Gastroesophageal sphincter (tissue), 4 donors: ENCODE data around the gene OSR1. TPM values are rescaled to one million over a fixed set of nuclear protein-coding genes. Genes with fewer than 3 reads are reported as not detected.
A peak's percentile ranks its signal among the peaks of the same experiment; 100 is the strongest.
"Not testable (repeated sequence)": the region's sequence is repeated elsewhere in the genome, so short reads cannot be mapped to it uniquely, and the experiment has no call there.

ENCODE experiments used
- ATAC-seq: fragments of 150-250 bp; one replicate; pipeline ENCODE4 v1.9.1; 2016; ENCODE audit warnings: mild to moderate bottlenecking, moderate library complexity
- H3K27ac ChIP-seq, 4 donors: fragments of 200-600 bp; sonication (generic) in 3 of 4; 1 replicate in 3 of 4; 2 replicates in 1 of 4; pipeline ENCODE4 v1.5.1; 2016 to 2019
- H3K27me3 ChIP-seq: fragments of 200-600 bp; sonication (generic); one replicate; pipeline ENCODE4 v1.5.1; 2019
- H3K36me3 ChIP-seq, 2 donors: fragments of 200-600 bp; sonication (generic); one replicate each; pipeline ENCODE4 v1.5.1; 2019; ENCODE audit warnings: control low read depth in 1 of 2
- H3K4me1 ChIP-seq, 3 donors: fragments of 200-600 bp; sonication (generic); 1 replicate in 2 of 3; 2 replicates in 1 of 3; pipeline ENCODE4 v1.5.1; 2016 to 2019; ENCODE audit warnings: control low read depth in 2 of 3
- H3K4me3 ChIP-seq, 2 donors: fragments of 200-600 bp; sonication (generic); one replicate each; pipeline ENCODE4 v1.5.1; 2019; ENCODE audit warnings: mild to moderate bottlenecking in 1 of 2, moderate library complexity in 1 of 2
- H3K9me3 ChIP-seq, 3 donors: fragments of 200-600 bp; sonication (generic); one replicate each; pipeline ENCODE4 v1.5.1; 2017 to 2019; ENCODE audit warnings: control low read depth in 2 of 3
- EP300 ChIP-seq: sonication (generic); formaldehyde crosslinking; IDR thresholded peaks from one replicate; pipeline ENCODE4 v1.6.1; 2017; ENCODE audit warnings: antibody characterized with exemption, mild to moderate bottlenecking
- POLR2A ChIP-seq, 2 donors: fragments of 450-650 bp; IDR thresholded peaks; one replicate each; pipeline ENCODE4 v1.6.1; 2017; ENCODE audit warnings: antibody characterized with exemption in 2 of 2, mild to moderate bottlenecking in 2 of 2, moderate library complexity in 1 of 2
- POLR2AphosphoS5 ChIP-seq: sonication (generic); formaldehyde crosslinking; IDR thresholded peaks from one replicate; pipeline ENCODE4 v1.6.1; 2017; ENCODE audit warnings: antibody characterized with exemption
- WGBS, 2 donors: methylation state at CpG; one replicate each; pipeline ENCODE4 v1.1.5; 2018; ENCODE audit warnings: low coverage in 1 of 2; 5-methylcytosine and 5-hydroxymethylcytosine counted together
- total RNA-seq, 4 donors: library from RNA; depleted of rRNA; stranded (reverse); fragments of >200 nt; gene quantifications; one replicate each; pipeline ENCODE4 v1.1.0, GENCODE V29; 2016
- TF ChIP-seq, protein P1 (sequence below), 4 experiments: fragments of 200-600 bp in 2 of 4; fragments of 450-650 bp in 2 of 4; sonication (generic) in 1 of 4; IDR thresholded peaks; one replicate each; pipeline ENCODE4 v1.5.1; 2017 to 2019; ENCODE audit warnings: antibody characterized with exemption in 4 of 4, mild to moderate bottlenecking in 2 of 4, moderate library complexity in 2 of 4

OSR1 gene
- total RNA-seq, 4 donors from 2014 or later = 30.7 to 75.0 (median 50.7) TPM

DNA sequence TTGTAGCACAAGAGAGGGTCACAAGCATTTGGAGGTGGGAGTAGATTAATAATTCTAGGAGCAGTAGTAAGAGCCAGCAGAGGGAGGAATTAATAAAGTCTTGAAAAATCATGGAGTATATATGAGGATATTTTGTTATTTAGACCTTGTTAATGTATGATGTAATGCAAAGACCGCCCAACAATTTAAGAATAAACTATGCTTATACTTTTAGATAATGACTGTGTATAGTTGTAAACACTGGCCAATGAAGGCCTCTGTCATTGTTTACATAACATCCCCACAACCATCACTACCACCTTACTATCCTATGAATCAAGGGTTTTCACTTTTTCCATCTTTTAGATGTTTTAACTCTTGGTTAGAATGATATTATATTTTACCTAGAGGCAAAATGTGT is 37.6 kb downstream of the OSR1 start:
- TF ChIP-seq POLR2AphosphoS5 (no peak), POLR2A (IDR thresholded peaks at IDR 0.05) (no peak), EP300 (no peak)
- TF ChIP-seq, protein P1, sequence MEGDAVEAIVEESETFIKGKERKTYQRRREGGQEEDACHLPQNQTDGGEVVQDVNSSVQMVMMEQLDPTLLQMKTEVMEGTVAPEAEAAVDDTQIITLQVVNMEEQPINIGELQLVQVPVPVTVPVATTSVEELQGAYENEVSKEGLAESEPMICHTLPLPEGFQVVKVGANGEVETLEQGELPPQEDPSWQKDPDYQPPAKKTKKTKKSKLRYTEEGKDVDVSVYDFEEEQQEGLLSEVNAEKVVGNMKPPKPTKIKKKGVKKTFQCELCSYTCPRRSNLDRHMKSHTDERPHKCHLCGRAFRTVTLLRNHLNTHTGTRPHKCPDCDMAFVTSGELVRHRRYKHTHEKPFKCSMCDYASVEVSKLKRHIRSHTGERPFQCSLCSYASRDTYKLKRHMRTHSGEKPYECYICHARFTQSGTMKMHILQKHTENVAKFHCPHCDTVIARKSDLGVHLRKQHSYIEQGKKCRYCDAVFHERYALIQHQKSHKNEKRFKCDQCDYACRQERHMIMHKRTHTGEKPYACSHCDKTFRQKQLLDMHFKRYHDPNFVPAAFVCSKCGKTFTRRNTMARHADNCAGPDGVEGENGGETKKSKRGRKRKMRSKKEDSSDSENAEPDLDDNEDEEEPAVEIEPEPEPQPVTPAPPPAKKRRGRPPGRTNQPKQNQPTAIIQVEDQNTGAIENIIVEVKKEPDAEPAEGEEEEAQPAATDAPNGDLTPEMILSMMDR (IDR thresholded peaks at IDR 0.05) = no peak
- Histone ChIP-seq H3K9me3 (no peaks in the 10 kb centered on the region), H3K4me3 (no peak overlapping the region), H3K36me3 (no peaks in the 10 kb centered on the region), H3K27me3 (no peaks in the 10 kb centered on the region), H3K4me1 (no peaks in the 10 kb centered on the region), H3K27ac (no peak overlapping the region)
- ATAC-seq = no peak
- 100% methylated on average over 1 of the region's 1 CpG for WGBS, 2 donors

DNA sequence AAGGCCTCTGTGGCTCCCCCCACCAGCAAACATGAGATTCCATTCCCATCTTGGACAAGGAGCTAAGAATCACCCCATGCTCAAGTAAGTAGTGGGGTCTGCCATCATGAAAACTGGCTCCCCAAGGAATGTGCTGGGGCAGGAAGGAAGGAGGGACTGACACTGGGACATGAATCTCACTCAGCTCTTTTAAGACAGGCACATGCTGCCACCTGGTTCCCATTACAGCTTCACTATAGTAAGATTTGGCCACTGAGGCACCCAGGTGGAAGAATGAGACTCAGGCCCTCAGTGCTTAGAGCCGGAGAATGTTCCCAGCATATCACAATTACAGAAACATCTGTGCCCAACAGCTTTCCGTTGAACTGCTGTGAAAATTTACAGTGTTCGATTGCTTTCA is 38.7 kb downstream of the OSR1 start:
- no peak for ATAC-seq
- no peaks in the 10 kb centered on the region for H3K27me3 ChIP-seq
- 61 to 80% methylated on average over 1 to 2 of the region's 3 CpGs for WGBS, 2 donors
- H3K9me3 ChIP-seq = no peaks in the 10 kb centered on the region
- no peaks in the 10 kb centered on the region for H3K36me3 ChIP-seq
- no peak overlapping the region for H3K27ac ChIP-seq
- no peaks in the 10 kb centered on the region for H3K4me1 ChIP-seq
- H3K4me3 ChIP-seq = no peak overlapping the region
- TF ChIP-seq, protein P1 (IDR thresholded peaks at IDR 0.05) = no peak

DNA sequence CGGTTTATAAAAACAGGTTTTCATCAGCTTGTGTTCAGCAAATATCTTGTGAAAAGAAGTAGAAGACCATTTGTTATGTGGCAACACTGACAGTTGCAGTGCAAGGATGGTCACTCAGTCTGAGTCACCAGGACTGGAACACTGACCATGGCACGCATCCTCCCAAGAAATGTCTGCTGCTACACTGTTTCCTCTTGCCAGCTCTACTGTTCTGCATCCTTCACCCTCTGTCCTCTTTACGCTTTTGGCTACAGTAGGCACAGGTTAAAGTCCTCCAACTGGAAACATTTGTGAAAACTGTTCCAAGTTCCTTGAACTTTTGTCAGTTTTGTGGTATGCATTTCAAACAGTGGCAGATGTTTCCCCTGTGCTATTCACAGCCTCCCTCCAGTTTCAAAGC is 39.4 kb downstream of the OSR1 start:
- Histone ChIP-seq H3K4me3 (no peak overlapping the region), H3K36me3 (no peaks in the 10 kb centered on the region), H3K4me1 (no peaks in the 10 kb centered on the region), H3K9me3 (no peaks in the 10 kb centered on the region), H3K27me3 (no peaks in the 10 kb centered on the region), H3K27ac (no peak overlapping the region)
- TF ChIP-seq EP300 (no peak), POLR2AphosphoS5 (no peak), POLR2A (IDR thresholded peaks at IDR 0.05) (no peak)
- TF ChIP-seq, protein P1 (IDR thresholded peaks at IDR 0.05) = no peak
- ATAC-seq = no peak
- 94 to 97% methylated on average over 3 of the region's 3 CpGs for WGBS, 2 donors

DNA sequence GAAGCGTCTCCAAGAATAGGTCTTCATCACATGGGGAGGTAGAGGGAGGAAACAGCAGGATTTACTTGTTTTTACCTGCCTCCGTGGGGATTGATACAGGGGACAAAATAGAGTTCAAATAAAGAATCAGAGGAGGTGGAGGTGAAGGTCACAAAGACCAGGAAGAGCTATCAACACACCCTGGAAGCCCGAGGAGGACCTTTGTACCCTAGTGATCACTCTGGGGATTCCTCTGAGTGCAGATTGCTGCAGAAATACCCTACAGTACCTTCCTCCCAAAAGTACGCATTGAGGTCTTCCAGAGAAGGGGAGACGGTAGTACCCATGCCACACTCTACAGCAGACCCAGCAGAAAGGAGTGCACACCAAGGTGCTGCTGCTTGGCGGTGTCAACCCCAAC is 44.9 kb downstream of the OSR1 start:
- H3K27ac ChIP-seq = no peak overlapping the region
- H3K9me3 ChIP-seq = no peaks in the 10 kb centered on the region
- no peak for ATAC-seq
- no peak overlapping the region for H3K4me3 ChIP-seq
- 90 to 100% methylated on average over 2 to 5 of the region's 6 CpGs for WGBS, 2 donors
- H3K36me3 ChIP-seq = no peaks in the 10 kb centered on the region
- TF ChIP-seq, protein P1 (IDR thresholded peaks at IDR 0.05) = no peak
- TF ChIP-seq POLR2AphosphoS5 (no peak), EP300 (no peak), POLR2A (IDR thresholded peaks at IDR 0.05) (no peak)
- H3K4me1 ChIP-seq = no peaks in the 10 kb centered on the region
- H3K27me3 ChIP-seq = no peaks in the 10 kb centered on the region

DNA sequence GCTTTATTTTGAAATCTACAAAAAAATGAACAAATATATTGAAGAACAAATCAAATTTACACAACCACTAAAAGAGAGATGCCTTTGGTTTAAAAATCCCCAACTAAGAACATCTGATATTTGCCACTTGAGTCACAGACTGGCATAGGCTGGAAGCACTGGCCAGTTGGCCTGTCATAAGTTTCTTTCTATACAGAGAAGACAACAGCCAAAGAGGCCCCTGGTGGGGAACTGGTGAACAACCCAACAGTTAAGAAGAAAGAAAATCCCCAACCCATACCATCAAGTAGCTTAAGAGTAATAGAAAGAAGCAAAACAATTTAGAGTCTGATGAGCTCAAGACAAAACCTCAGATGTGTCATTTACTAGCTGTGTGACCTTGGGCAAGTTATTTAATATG is 45.5 kb downstream of the OSR1 start:
- Histone ChIP-seq H3K36me3 (no peaks in the 10 kb centered on the region), H3K4me1 (no peaks in the 10 kb centered on the region), H3K27me3 (no peaks in the 10 kb centered on the region), H3K9me3 (no peaks in the 10 kb centered on the region), H3K4me3 (no peak overlapping the region), H3K27ac (no peak overlapping the region)
- no peak for ATAC-seq
- TF ChIP-seq POLR2A (IDR thresholded peaks at IDR 0.05) (no peak), EP300 (no peak)
- TF ChIP-seq, protein P1 (IDR thresholded peaks at IDR 0.05) = peak in 2 of 4 experiments; percentile 23 to 30

DNA sequence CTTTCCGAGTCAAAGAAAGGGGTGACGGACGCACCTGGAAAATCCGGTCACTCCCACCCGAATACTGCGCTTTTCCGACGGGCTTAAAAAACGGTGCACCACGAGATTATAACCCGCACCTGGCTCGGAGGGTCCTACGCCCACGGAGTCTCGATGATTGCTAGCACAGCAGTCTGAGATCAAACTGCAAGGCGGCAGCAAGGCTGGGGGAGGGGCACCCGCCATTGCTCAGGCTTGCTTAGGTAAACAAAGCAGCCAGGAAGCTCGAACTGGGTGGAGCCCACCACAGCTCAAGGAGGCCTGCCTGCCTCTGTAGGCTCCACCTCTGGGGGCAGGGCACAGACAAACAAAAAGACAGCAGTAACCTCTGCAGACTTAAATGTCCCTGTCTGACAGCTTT is 52.4 kb downstream of the OSR1 start:
- not testable (repeated sequence) for H3K4me3 ChIP-seq, H3K4me1 ChIP-seq, H3K9me3 ChIP-seq, H3K36me3 ChIP-seq, ATAC-seq, H3K27ac ChIP-seq, H3K27me3 ChIP-seq
- WGBS, 2 donors = 80% methylated on average over 1 of the region's 18 CpGs; no CpG with 5 or more reads in 1 of the 2 donors

DNA sequence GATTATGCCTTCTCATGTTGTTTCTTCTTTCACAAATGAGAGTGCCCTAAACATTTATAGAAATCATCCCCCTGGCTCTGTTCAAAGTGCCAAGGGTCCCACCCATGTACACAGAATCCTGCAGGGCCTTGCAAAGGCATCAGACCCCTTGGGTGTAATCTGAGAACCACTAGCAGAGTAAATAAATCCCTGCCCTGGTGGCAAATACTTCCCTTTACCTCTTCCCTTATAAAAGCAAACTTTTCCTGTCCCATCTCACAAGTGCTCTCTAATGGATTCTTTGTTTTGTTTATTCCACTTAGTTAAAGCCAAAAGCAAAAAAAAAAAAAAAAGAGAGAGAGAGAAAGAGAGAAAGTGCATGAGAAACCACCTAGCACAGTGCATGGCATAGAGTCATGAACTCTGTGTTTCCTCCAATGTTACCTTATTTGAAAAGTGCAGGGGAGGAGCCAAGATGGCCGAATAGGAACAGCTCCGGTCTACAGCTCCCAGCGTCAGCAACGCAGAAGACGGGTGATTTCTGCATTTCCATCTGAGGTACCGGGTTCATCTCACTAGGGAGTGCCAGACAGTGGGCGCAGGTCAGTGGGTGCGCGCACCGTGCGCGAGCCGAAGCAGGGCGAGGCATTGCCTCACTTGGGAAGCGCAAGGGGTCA is 52.9 kb downstream of the OSR1 start:
- 60 to 90% methylated on average over 1 to 13 of the region's 15 CpGs for WGBS, 2 donors
- H3K36me3 ChIP-seq, H3K27me3 ChIP-seq, H3K4me3 ChIP-seq, ATAC-seq, H3K4me1 ChIP-seq, H3K27ac ChIP-seq, H3K9me3 ChIP-seq: not testable (repeated sequence)
